ENCODE measurements around the gene CABCOCO1. TPM values are rescaled to one million over a fixed set of nuclear protein-coding genes. Genes with fewer than 3 reads are reported as not detected.
A peak's percentile ranks its signal among the peaks of the same experiment; 100 is the strongest.

CABCOCO1 gene
- total RNA-seq, 2 experiments from 2014 or later: not detected

- Mint-ChIP-seq H3K4me1 (peaks cover 45% of the 10 kb centered on the region), H3K9me3 (ENCODE audit: low read depth) (peaks cover 2% of the 10 kb centered on the region), H3K27me3 (no peaks in the 10 kb centered on the region), H3K36me3 (peaks cover 21% of the 10 kb centered on the region), H3K27ac (peak overlapping the region; percentile 55), H3K4me3 (no peak overlapping the region)
- DNase-seq (no peak), ATAC-seq (peak; percentile 64)
- CTCF ChIA-PET: no interaction called here
Measured at GRCh38 chr10:61779950-61780659, 117.4 kb downstream of the CABCOCO1 start.

GRCh38 chr10:61780732-61781131 lies 118.0 kb downstream of the CABCOCO1 start:
- CTCF ChIA-PET: no interaction called here

GRCh38 chr10:61781969-61782403 lies 119.3 kb downstream of the CABCOCO1 start:
- ATAC-seq (no peak), DNase-seq (no peak)
- Mint-ChIP-seq H3K4me1 (peaks cover 63% of the 10 kb centered on the region), H3K36me3 (peaks cover 21% of the 10 kb centered on the region), H3K4me3 (no peak overlapping the region), H3K27me3 (no peaks in the 10 kb centered on the region), H3K27ac (peak overlapping the region; percentile 0), H3K9me3 (ENCODE audit: low read depth) (peaks cover 2% of the 10 kb centered on the region)
- CTCF ChIA-PET: no interaction called here

More at GRCh38 chr10:61780732-61781131, 118.0 kb downstream of the CABCOCO1 start:
- DNase-seq (no peak), ATAC-seq (no peak)
- Mint-ChIP-seq H3K27ac (no peak overlapping the region), H3K36me3 (peaks cover 21% of the 10 kb centered on the region), H3K4me1 (peaks cover 52% of the 10 kb centered on the region), H3K9me3 (ENCODE audit: low read depth) (peaks cover 2% of the 10 kb centered on the region), H3K4me3 (no peak overlapping the region), H3K27me3 (no peaks in the 10 kb centered on the region)

GRCh38 chr10:61784354-61785133 lies 121.8 kb downstream of the CABCOCO1 start:
- Mint-ChIP-seq H3K27me3 (no peaks in the 10 kb centered on the region), H3K4me3 (no peak overlapping the region), H3K9me3 (ENCODE audit: low read depth) (peaks cover 2% of the 10 kb centered on the region), H3K27ac (peak overlapping the region; percentile 78), H3K36me3 (peaks cover 21% of the 10 kb centered on the region), H3K4me1 (peaks cover 69% of the 10 kb centered on the region)
- ATAC-seq: peak; percentile 68
- peak; percentile 66 for DNase-seq
- CTCF ChIA-PET: interaction anchor here (1.2 to 1.8 kb wide), 6 partner anchors 12 to 83 kb away, joined by 3 to 5 read pairs (median 3); no protein-coding TSS in a partner anchor

- ATAC-seq (no peak), DNase-seq (no peak)
- Mint-ChIP-seq H3K9me3 (ENCODE audit: low read depth) (peaks cover 2% of the 10 kb centered on the region), H3K27me3 (no peaks in the 10 kb centered on the region), H3K4me1 (peaks cover 60% of the 10 kb centered on the region), H3K27ac (peak overlapping the region; percentile 78), H3K4me3 (no peak overlapping the region), H3K36me3 (peaks cover 21% of the 10 kb centered on the region)
- CTCF ChIA-PET: interaction anchor here (0.7 to 1.8 kb wide), 6 partner anchors 11 to 82 kb away, joined by 3 to 5 read pairs (median 3); no protein-coding TSS in a partner anchor
Measured at GRCh38 chr10:61785473-61786105, 122.9 kb downstream of the CABCOCO1 start.

GRCh38 chr10:61786728-61787127 lies 124.0 kb downstream of the CABCOCO1 start:
- Mint-ChIP-seq H3K4me1 (peaks cover 50% of the 10 kb centered on the region), H3K27me3 (no peaks in the 10 kb centered on the region), H3K36me3 (peaks cover 19% of the 10 kb centered on the region), H3K27ac (peak overlapping the region; percentile 78), H3K4me3 (peak overlapping the region; percentile 18), H3K9me3 (ENCODE audit: low read depth) (peaks cover 2% of the 10 kb centered on the region)
- ATAC-seq (peak; percentile 65), DNase-seq (peak; percentile 61)
- CTCF ChIA-PET: interaction anchor here (1.5 kb wide), 1 partner anchor 36 kb away, joined by 5 read pairs; no protein-coding TSS in a partner anchor

GRCh38 chr10:61787170-61787569 lies 124.4 kb downstream of the CABCOCO1 start:
- Mint-ChIP-seq H3K27me3 (no peaks in the 10 kb centered on the region), H3K9me3 (ENCODE audit: low read depth) (peaks cover under 1% of the 10 kb centered on the region), H3K4me3 (peak overlapping the region; percentile 18), H3K4me1 (peaks cover 46% of the 10 kb centered on the region), H3K36me3 (peaks cover 14% of the 10 kb centered on the region), H3K27ac (no peak overlapping the region)
- ATAC-seq: no peak
- no peak for DNase-seq
- CTCF ChIA-PET: interaction anchor here (1.0 kb wide), 1 partner anchor 36 kb away, joined by 3 read pairs; no protein-coding TSS in a partner anchor

GRCh38 chr10:61789031-61789430 lies 126.3 kb downstream of the CABCOCO1 start:
- CTCF ChIA-PET: no interaction called here
- no peak for ATAC-seq

GRCh38 chr10:61791216-61791615 lies 128.5 kb downstream of the CABCOCO1 start:
- H3K4me3 Mint-ChIP-seq: no peak overlapping the region
- DNase-seq: no peak
- no peak overlapping the region for H3K27ac Mint-ChIP-seq
- CTCF ChIA-PET: no interaction called here
- peaks cover 2% of the 10 kb centered on the region for H3K36me3 Mint-ChIP-seq
- H3K4me1 Mint-ChIP-seq: peaks cover 17% of the 10 kb centered on the region
- H3K27me3 Mint-ChIP-seq: no peaks in the 10 kb centered on the region
- no peak for ATAC-seq
- no peaks in the 10 kb centered on the region for H3K9me3 Mint-ChIP-seq (ENCODE audit: low read depth)

More at GRCh38 chr10:61789031-61789430, 126.3 kb downstream of the CABCOCO1 start:
- H3K27me3 Mint-ChIP-seq: no peaks in the 10 kb centered on the region
- H3K4me3 Mint-ChIP-seq: no peak overlapping the region
- no peak overlapping the region for H3K27ac Mint-ChIP-seq
- peaks cover 39% of the 10 kb centered on the region for H3K4me1 Mint-ChIP-seq
- no peak for DNase-seq
- no peaks in the 10 kb centered on the region for H3K9me3 Mint-ChIP-seq (ENCODE audit: low read depth)
- H3K36me3 Mint-ChIP-seq: peaks cover 3% of the 10 kb centered on the region

- Mint-ChIP-seq H3K27ac (no peak overlapping the region), H3K4me3 (no peak overlapping the region), H3K4me1 (peaks cover 9% of the 10 kb centered on the region), H3K36me3 (peaks cover 2% of the 10 kb centered on the region), H3K27me3 (no peaks in the 10 kb centered on the region), H3K9me3 (ENCODE audit: low read depth) (no peaks in the 10 kb centered on the region)
- no peak for DNase-seq
- CTCF ChIA-PET: no interaction called here
- no peak for ATAC-seq
Measured at GRCh38 chr10:61792097-61792716, 129.5 kb downstream of the CABCOCO1 start.

- no peak overlapping the region for H3K27ac Mint-ChIP-seq
- CTCF ChIA-PET: interaction anchor here (0.7 kb wide), 1 partner anchor 1823 kb away, joined by 4 read pairs; no protein-coding TSS in a partner anchor
- no peak for ATAC-seq
- DNase-seq: no peak
- peaks cover 4% of the 10 kb centered on the region for H3K4me1 Mint-ChIP-seq
- H3K9me3 Mint-ChIP-seq (ENCODE audit: low read depth): no peaks in the 10 kb centered on the region
- peaks cover 2% of the 10 kb centered on the region for H3K36me3 Mint-ChIP-seq
- H3K27me3 Mint-ChIP-seq: no peaks in the 10 kb centered on the region
- no peak overlapping the region for H3K4me3 Mint-ChIP-seq
Measured at GRCh38 chr10:61792921-61793320, 130.2 kb downstream of the CABCOCO1 start.

- Mint-ChIP-seq H3K27ac (no peak overlapping the region), H3K9me3 (ENCODE audit: low read depth) (no peaks in the 10 kb centered on the region), H3K27me3 (no peaks in the 10 kb centered on the region), H3K4me3 (no peak overlapping the region), H3K36me3 (no peaks in the 10 kb centered on the region), H3K4me1 (peaks cover 4% of the 10 kb centered on the region)
- DNase-seq: no peak
- ATAC-seq: no peak
- CTCF ChIA-PET: interaction anchor here (0.7 to 1.0 kb wide), 2 partner anchors 25 to 1822 kb away, joined by 4 read pairs; no protein-coding TSS in a partner anchor
Measured at GRCh38 chr10:61793760-61794703, 131.3 kb downstream of the CABCOCO1 start.

All from activated CD8-positive, alpha-beta memory T cell treated with anti-CD3 and anti-CD28 coated beads, Interleukin-2, amount 10 ng/mL, durations not matched to agents 7 days and 5 days (primary cell).